NB4 (cell line): ENCODE data around the gene CTSK.

Experiments
- MYC ChIP-seq: IDR thresholded peaks from 2 replicates; pipeline ENCODE4 v1.6.1; 2011; ENCODE audit warnings: low read depth, low read length
- POLR2A ChIP-seq: IDR thresholded peaks from 2 replicates; pipeline ENCODE4 v1.6.1; 2011; ENCODE audit warnings: mild to moderate bottlenecking; ENCODE audit not compliant: insufficient read length; ENCODE audit errors: extremely low read depth
- TF ChIP-seq, protein P1 (sequence below): IDR thresholded peaks from one replicate; pipeline ENCODE4 v1.5.1; 2012; ENCODE audit warnings: low read depth, low read length
- TF ChIP-seq, protein P2 (sequence below): IDR thresholded peaks from 2 replicates; pipeline ENCODE4 v1.6.1; 2011; ENCODE audit warnings: low read depth, low read length

DNA sequence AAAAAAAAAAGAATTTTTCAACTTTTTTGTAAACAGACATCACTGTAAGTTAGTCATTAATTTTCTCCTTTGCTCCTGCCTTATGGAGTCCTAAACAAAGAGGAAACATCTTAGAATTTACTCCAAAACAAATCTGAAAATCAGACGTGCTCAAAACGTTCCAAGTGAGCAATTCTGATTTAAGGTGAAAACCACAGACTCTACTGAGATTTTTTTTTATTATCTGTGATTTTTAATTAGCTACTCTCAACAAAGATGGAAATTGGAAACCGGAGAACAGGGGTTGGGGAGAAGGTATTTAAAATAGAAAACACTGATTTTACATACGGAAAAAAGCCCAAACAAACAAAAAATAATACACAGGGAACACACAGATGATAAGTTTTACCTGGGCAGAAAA lies 7.8 kb upstream of the CTSK start:
- TF ChIP-seq, protein P1, sequence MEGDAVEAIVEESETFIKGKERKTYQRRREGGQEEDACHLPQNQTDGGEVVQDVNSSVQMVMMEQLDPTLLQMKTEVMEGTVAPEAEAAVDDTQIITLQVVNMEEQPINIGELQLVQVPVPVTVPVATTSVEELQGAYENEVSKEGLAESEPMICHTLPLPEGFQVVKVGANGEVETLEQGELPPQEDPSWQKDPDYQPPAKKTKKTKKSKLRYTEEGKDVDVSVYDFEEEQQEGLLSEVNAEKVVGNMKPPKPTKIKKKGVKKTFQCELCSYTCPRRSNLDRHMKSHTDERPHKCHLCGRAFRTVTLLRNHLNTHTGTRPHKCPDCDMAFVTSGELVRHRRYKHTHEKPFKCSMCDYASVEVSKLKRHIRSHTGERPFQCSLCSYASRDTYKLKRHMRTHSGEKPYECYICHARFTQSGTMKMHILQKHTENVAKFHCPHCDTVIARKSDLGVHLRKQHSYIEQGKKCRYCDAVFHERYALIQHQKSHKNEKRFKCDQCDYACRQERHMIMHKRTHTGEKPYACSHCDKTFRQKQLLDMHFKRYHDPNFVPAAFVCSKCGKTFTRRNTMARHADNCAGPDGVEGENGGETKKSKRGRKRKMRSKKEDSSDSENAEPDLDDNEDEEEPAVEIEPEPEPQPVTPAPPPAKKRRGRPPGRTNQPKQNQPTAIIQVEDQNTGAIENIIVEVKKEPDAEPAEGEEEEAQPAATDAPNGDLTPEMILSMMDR = no peak
- TF ChIP-seq POLR2A (no peak), MYC (no peak)
- TF ChIP-seq, protein P2, sequence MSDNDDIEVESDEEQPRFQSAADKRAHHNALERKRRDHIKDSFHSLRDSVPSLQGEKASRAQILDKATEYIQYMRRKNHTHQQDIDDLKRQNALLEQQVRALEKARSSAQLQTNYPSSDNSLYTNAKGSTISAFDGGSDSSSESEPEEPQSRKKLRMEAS = no peak
